HG02852 (cell line): ENCODE data around the gene MFSD6.
"Not testable (repeated sequence)": the region's sequence is repeated elsewhere in the genome, so short reads cannot be mapped to it uniquely, and the experiment has no call there.

ENCODE experiments used
- ATAC-seq: cut with Tn5 transposase; IDR thresholded peaks from one replicate; pipeline ENCODE4 v1.9.1; 2021; ENCODE audit warnings: mild to moderate bottlenecking, moderate library complexity; ENCODE audit not compliant: unreplicated experiment

Gene MFSD6

DNA sequence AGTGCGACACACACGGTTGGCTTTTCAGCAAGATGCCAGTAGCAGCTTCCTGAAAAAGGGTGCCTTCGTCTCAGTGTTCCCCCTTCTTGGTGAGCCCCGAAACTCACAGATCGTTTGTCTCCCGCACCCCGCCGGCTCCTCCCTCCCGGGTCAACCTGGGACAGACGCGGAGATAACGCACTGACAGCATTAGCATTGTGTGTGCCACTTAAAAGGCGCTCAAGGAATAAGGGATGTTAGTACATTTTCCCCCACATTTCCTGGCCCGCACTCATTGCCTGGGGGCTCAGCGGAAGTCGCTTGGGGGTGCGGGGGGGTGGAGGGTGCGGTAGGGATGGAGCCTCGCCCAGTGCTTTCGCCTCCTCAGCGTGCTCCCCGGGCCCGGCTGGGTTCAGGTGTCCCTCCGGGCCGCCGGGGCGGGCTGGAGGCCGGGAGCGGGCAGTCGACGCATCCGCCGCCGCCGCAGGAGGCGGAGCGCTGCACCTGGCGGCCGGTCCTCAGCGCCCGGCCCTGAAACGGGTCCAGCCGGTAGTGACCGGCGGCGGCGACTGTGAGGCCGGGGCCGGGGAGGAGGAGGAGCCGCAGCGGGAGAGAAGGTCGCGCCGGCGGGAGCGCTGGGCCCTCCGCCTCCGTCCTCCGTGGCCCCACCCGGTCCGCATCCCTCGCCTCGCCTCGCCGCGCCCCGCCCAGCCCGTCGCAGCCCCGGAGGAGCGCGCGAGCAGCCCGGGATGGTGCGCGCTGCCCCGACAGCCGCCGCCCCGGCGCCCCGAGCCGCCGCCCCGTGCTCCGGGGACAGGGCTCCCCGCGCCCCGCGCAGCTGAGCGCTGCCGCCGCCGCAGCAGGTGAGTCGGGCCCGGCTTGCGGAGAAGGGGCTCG lies at the start of gene MFSD6:
Gene MFSD6 (plus strand): TSS at position 694 of the 876 bp plus-strand sequence. CDS start 27,675 bp downstream, outside the sequence.
- peak; percentile 60 for ATAC-seq

DNA sequence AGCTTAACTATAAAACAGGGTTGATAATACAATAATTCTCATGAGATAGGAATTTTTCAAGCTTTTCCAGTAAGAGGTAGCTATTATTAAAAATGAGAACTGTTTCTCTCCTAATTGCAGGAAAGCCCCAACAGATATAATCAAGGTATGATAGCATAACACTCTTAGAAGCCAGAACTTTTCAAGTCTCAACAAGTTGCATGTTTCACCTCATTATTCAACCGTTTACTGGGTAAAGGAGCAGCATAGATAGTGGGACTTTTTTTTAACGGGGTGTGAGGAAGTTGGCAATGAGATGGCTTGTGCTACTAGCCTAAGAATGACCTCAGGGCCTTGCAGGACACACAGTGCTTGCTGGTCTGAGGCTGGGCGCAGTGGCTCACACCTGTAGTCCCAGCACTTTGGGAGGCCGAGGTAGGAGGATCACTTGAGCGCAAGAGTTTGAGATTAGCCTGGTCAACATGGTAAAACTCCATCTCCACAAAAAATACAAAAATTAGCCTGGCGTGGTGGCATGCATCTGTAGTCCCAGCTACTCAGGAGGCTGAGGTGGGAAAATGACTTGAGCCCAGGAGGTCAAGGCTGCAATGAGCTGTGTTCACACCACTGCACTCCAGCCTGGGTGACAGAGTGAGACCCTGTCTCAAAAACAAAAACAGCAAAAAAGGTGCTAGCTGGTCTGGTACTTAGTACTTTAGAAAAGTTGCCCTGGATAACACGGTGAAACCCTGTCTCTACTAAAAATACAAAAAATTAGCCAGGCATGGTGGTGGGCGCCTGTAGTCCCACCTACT lies 49.3 kb upstream of the MFSD6 start:
- not testable (repeated sequence) for ATAC-seq

- ATAC-seq, result no peak
Measured at GRCh38 chr2:190360561-190360960, 47.6 kb upstream of the MFSD6 start.

- ATAC-seq, result no peak
Measured at GRCh38 chr2:190360965-190361364, 47.2 kb upstream of the MFSD6 start.

- no peak for ATAC-seq
Measured at GRCh38 chr2:190361572-190361971, 46.6 kb upstream of the MFSD6 start.

GRCh38 chr2:190362894-190363293 lies 45.3 kb upstream of the MFSD6 start:
- ATAC-seq, result no peak

GRCh38 chr2:190365499-190366204 lies 42.5 kb upstream of the MFSD6 start:
- ATAC-seq, result no peak

DNA sequence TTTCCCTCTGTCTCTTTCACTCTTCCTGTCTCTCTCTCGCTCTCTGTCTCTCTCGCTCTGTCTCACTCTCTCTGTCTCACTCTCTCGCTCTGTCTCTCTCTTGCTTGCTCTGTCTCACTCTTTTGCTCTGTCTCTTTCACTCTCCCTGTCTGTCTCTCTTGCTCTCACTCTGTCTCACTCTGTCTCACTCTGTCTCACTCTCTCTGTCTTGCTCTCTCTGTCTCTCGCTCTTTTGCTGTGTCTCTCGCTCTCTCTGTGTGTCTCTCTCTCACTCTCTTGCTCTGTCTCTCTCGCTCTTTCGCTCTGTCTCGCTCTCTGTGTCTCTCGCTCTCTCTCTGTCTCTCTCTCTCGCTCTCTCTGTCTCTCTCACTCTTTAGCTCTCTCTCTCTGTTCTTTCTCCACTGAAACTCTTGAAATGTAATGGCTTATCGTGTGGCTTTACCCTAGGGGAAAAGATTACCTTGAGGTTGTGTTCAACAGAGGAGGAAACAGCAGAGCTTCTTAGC lies 41.9 kb upstream of the MFSD6 start:
- ATAC-seq, result no peak

- no peak for ATAC-seq
Measured at GRCh38 chr2:190367091-190367490, 41.1 kb upstream of the MFSD6 start.

DNA sequence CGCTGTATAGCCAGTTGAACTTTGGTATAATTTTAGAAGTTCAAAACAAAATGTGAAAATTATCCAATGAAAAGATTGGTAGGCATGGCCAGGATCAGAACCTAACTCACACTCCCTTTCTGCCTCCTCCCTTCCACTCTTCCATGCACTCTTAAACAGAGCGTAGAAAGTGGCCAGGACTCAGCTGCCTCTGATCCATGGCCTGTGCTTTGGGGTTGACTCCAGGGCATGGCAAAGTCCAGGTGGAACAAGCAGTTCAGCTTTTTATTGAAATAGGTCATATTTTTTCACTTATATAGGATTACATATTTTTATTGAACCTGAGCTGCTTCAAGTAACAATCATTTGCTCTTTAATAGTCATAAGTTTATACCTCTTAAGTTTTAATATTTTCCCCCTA lies 38.5 kb upstream of the MFSD6 start:
- no peak for ATAC-seq

DNA sequence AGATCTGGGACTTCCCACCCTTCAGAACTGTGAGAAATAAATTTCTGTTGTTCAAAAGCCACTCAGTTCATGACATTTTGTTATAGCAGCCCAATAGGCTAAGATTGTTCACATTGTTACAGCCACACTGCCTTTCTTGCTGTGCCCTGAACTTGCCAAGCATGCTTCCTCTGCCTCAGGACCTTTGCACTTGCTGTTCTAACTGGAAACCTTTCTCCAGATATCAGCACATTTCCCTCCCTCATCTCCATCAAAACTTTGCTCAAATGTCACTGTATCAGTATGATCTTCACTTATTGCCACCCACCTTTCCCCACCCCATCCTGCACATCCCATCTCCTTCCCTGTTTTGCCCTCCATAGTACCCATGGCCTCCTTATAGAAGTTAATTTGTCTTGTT lies 32.1 kb upstream of the MFSD6 start:
- no peak for ATAC-seq

DNA sequence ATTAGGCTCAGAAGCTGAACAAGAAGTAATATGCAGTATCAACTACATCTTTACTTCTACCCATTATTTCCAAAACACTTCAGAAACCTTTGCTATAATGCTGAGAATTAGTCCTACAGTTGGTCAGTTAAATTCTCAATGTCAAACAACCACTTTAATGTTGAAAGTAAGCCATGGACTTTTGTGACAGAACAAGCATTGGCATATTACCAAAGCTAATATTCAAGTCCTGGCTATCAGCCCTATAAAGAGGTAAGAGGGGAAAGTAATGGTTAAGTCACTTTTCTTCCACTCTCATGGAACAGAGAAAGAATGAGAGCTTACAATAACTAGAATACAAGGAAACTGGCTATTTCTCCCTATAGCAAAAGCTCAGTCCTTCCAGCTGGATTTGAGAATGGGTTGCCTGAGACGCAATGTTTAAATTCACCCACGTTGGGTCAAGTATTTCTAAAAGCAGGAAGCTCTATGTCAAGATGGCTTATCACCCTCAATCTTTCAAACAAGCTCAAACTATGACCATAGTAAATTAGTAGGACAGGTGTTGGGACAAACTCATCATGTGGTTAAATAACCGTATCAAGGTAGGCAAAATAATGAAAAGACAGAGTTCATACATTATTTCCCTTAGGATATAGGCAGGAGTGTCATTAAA lies 31.4 kb upstream of the MFSD6 start:
- ATAC-seq, result no peak

- ATAC-seq, result no peak
Measured at GRCh38 chr2:190378880-190379237, 29.3 kb upstream of the MFSD6 start.

GRCh38 chr2:190379249-190379964 lies 28.7 kb upstream of the MFSD6 start:
- no peak for ATAC-seq

GRCh38 chr2:190380962-190381412 lies 27.2 kb upstream of the MFSD6 start:
- no peak for ATAC-seq

DNA sequence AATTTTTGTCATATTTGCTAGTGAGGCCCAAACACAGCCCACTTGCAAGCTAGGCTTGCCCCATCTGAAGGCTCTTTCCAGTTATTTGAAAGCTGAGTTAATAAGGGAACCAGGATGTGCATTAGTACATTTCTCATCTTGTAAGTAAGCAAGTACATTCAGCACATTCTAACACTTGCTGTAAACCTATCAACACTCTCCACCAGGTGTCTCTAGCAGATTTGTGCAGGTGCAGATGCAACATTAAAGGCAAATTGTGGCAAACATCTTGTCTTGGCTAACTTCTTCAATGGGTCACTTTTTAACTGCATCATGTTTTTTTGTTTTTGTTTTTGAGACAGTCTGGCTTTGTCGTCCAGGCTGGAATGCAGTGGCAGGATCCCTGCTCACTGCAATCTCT lies 25.3 kb upstream of the MFSD6 start:
- ATAC-seq, result peak; percentile 74

- ATAC-seq, result no peak
Measured at GRCh38 chr2:190387422-190387821, 20.7 kb upstream of the MFSD6 start.

DNA sequence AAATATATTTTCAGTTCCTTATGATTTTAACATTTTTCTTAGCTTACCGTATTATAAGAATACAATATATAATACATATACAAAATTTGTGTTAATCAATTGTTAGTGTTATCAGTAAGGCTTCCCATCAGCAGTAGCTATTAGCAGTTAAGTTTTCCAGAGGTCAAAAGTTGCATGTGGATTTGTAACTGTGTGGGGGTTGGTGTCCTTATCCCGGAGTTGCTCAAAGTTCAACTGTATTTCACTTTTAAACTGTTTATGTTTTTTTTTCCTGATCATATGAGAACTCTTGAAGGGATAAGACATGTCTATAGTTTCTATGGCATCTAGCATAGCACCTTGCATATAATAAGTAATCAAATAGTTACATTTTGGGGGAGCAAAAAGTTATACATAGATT lies 11.9 kb upstream of the MFSD6 start:
- no peak for ATAC-seq

DNA sequence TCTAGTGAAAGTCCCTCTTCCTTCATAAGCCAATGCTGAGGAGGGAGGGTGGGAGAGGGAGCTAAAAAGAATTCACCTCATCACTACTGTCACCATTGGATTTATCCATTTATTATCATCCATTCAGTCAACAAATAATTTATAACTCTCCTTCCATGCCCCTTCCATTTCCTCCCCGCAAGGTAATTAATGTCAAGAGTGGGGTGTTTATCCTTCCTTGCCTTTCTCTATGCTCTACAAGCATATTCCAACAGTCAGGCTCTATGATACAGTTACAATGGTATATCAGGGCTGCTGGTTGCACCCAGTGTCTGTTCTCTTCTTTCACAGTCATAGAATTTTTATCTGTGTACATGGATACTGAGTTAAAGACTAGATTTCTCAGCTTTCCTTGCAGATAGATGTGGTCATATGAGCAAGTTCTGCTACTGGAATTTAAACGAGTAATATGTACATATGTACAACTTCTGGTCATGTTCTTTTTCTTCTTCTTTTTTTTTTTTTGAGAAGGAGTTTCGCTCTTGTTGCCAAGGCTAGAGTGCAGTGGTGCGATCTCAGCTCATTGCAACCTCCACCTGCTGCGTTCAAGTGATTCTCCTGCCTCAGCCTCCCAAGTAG lies 5.1 kb upstream of the MFSD6 start:
- ATAC-seq, result no peak

DNA sequence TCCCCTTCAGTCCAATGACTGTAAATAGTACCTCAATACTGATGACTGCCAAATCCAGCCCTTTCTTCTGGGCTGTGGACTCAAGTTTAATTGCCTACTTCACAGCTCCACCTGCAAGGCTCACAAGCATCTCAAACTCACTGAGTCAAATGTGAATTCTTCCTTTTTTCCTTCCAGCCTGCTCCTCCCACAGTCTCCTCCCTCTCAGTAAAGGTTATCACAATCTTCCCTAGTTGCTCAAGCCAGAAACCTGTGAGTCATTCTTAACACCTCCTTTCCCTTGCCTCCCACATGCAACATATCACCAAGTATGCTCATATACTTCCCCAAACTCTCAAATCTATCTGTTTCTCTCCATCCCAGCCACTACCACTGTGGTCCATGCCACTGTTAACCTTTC lies 3.7 kb upstream of the MFSD6 start:
- ATAC-seq, result no peak
